SU-DHL-6 (cell line): Measurements from ENCODE around the gene DMAC1.

ENCODE experiments used
- H2AFZ ChIP-seq: fragments of 200-600 bp; sonication (generic); 2 replicates; pipeline ENCODE4 v1.6.1; 2014; ENCODE audit warnings: low read depth, mild to moderate bottlenecking, moderate library complexity, mixed read lengths, antibody characterized with exemption, low read length; ENCODE audit not compliant: severe bottlenecking
- H3F3A ChIP-seq: fragments of 200-600 bp; shearing (Covaris generic); 2 replicates; pipeline ENCODE4 v1.6.0; 2016; ENCODE audit warnings: antibody characterized with exemption, mild to moderate bottlenecking; ENCODE audit not compliant: insufficient read depth
- H3K27ac ChIP-seq: fragments of 200-600 bp; sonication (generic); 2 replicates; pipeline ENCODE4 v1.5.1; 2016; ENCODE audit warnings: low read depth, mild to moderate bottlenecking, low read length, moderate library complexity, mixed read lengths
- H3K27me3 ChIP-seq: fragments of 200-600 bp; sonication (generic), shearing (Covaris generic); 2 replicates; pipeline ENCODE4 v1.6.0; 2014; ENCODE audit warnings: mild to moderate bottlenecking, low read length
- H3K36me3 ChIP-seq: fragments of 200-600 bp; sonication (generic); 2 replicates; pipeline ENCODE4 v1.6.1; 2014; ENCODE audit warnings: mild to moderate bottlenecking, low read length, mixed read lengths
- H3K4me2 ChIP-seq: fragments of 300-600, 200-600 bp; shearing (Covaris generic), sonication (generic); 2 replicates; pipeline ENCODE4 v1.6.0; 2014; ENCODE audit warnings: low read length, low read depth, mild to moderate bottlenecking; ENCODE audit not compliant: poor library complexity, severe bottlenecking
- H3K4me3 ChIP-seq: fragments of 200-600 bp; sonication (generic); 2 replicates; pipeline ENCODE4 v1.5.1; 2014; ENCODE audit warnings: antibody characterized with exemption, low read length, mild to moderate bottlenecking, mixed read lengths; ENCODE audit not compliant: insufficient read depth, poor library complexity, severe bottlenecking
- H3K79me2 ChIP-seq: fragments of 200-600 bp; sonication (generic); 2 replicates; pipeline ENCODE4 v1.6.1; 2014; ENCODE audit warnings: mild to moderate bottlenecking, low read length, moderate library complexity; ENCODE audit not compliant: insufficient read depth
- H3K9ac ChIP-seq: fragments of 200-600 bp; sonication (generic); 2 replicates; pipeline ENCODE4 v1.7.0; 2014; ENCODE audit warnings: mild to moderate bottlenecking, low read length
- H3K9me2 ChIP-seq: fragments of 200-600 bp; sonication (generic); replicated peaks from 2 replicates; pipeline ENCODE4 v1.6.1; 2014; ENCODE audit warnings: low read length; ENCODE audit not compliant: insufficient read depth
- H3K9me3 ChIP-seq: fragments of 200-600 bp; sonication (generic); 2 replicates; pipeline ENCODE4 v1.6.1; 2014; ENCODE audit warnings: low read length, mixed read lengths; ENCODE audit not compliant: insufficient read depth
- H4K20me1 ChIP-seq: fragments of 200-600 bp; sonication (generic); 2 replicates; pipeline ENCODE4 v1.6.1; 2014; ENCODE audit warnings: low read depth, mild to moderate bottlenecking, antibody characterized with exemption, low read length, moderate library complexity, mixed read lengths
- CTCF ChIP-seq: fragments of 200-600 bp; sonication (generic); IDR thresholded peaks from one replicate; pipeline ENCODE4 v1.5.1; 2017; ENCODE audit warnings: antibody characterized with exemption, mild to moderate bottlenecking, low read length, moderate library complexity; ENCODE audit not compliant: insufficient read depth, poor library complexity, severe bottlenecking
- EZH2phosphoT487 ChIP-seq: fragments of 200-600 bp; sonication (generic), shearing (Covaris generic); conservative IDR thresholded peaks from 2 replicates; pipeline ENCODE4 v1.6.1; 2018; ENCODE audit warnings: mild to moderate bottlenecking, antibody characterized with exemption, low read length, moderate library complexity, mixed read lengths

Gene DMAC1

GRCh38 chr9:7823651-7824050, 24.1 kb upstream of the DMAC1 start:
- TF ChIP-seq EZH2phosphoT487 (no peak), CTCF (no peak)

GRCh38 chr9:7819984-7820383, 20.4 kb upstream of the DMAC1 start:
- Histone ChIP-seq H3K27me3 (no peaks in the 10 kb centered on the region), H3K9me2 (no peaks in the 10 kb centered on the region), H3K36me3 (no peaks in the 10 kb centered on the region), H3K4me2 (no peak overlapping the region), H3F3A (no peaks in the 10 kb centered on the region), H3K27ac (no peak overlapping the region), H3K4me3 (no peak overlapping the region), H3K9ac (no peak overlapping the region), H4K20me1 (no peaks in the 10 kb centered on the region), H2AFZ (no peak overlapping the region), H3K79me2 (no peaks in the 10 kb centered on the region), H3K9me3 (no peaks in the 10 kb centered on the region)
- TF ChIP-seq EZH2phosphoT487 (no peak), CTCF (no peak)

More at GRCh38 chr9:7823651-7824050, 24.1 kb upstream of the DMAC1 start:
- no peak overlapping the region for H3K9ac ChIP-seq
- H3K27me3 ChIP-seq = no peaks in the 10 kb centered on the region
- H2AFZ ChIP-seq = no peak overlapping the region
- no peaks in the 10 kb centered on the region; the same call in 1 of the 2 replicates for H3K9me3 ChIP-seq
- H3K79me2 ChIP-seq = no peaks in the 10 kb centered on the region
- no peak overlapping the region for H3K4me3 ChIP-seq
- no peaks in the 10 kb centered on the region for H4K20me1 ChIP-seq
- H3K9me2 ChIP-seq = no peaks in the 10 kb centered on the region
- no peaks in the 10 kb centered on the region for H3K36me3 ChIP-seq
- no peaks in the 10 kb centered on the region for H3F3A ChIP-seq
- no peak overlapping the region for H3K27ac ChIP-seq
- no peak overlapping the region for H3K4me2 ChIP-seq

- Histone ChIP-seq H3K9me3 (no peaks in the 10 kb centered on the region), H3F3A (no peaks in the 10 kb centered on the region), H3K27ac (no peak overlapping the region), H3K9me2 (no peaks in the 10 kb centered on the region), H3K4me3 (no peak overlapping the region), H3K4me2 (no peak overlapping the region), H2AFZ (no peak overlapping the region), H3K79me2 (no peaks in the 10 kb centered on the region), H3K27me3 (no peaks in the 10 kb centered on the region), H3K9ac (no peak overlapping the region), H3K36me3 (no peaks in the 10 kb centered on the region), H4K20me1 (no peaks in the 10 kb centered on the region)
- no peak for TF ChIP-seq CTCF
- TF ChIP-seq EZH2phosphoT487 = no peak
Measured at GRCh38 chr9:7816021-7816420, 16.4 kb upstream of the DMAC1 start.
